SK-MEL-5 (cell line): ENCODE data around the gene IL17A. TPM values are rescaled to one million over a fixed set of nuclear protein-coding genes. Genes with fewer than 3 reads are reported as not detected.

Experiments used
- DNase-seq: peaks from one replicate; pipeline ENCODE4 v3.0.0-alpha.2; 2016; ENCODE audit warnings: low read depth, low spot score
- in situ Hi-C: cut with HindIII; loops from 2 replicates; pipeline ENCODE4 v1.10.0; 2016; ENCODE audit warnings: low sequenced_read_pairs, high pct_unique_total_duplicates, low pct_unique_long_range_greater_than_20kb
- polyA plus RNA-seq, 2 experiments: library from polyadenylated mRNA; depleted of rRNA; stranded (reverse); fragments of >200 nt; gene quantifications; 2 replicates each; pipeline ENCODE4 v1.2.3, GENCODE V29; 2015
- total RNA-seq: library from RNA; depleted of rRNA; stranded (reverse); fragments of >200 nt; shearing (Covaris generic); gene quantifications from 2 replicates; pipeline ENCODE4 v1.2.3, GENCODE V29; 2014; rRNA removed

Gene IL17A
- total RNA-seq: not detected in 2 replicates
- polyA plus RNA-seq (2015; cell fraction: cytosol; rRNA removed): not detected in 2 replicates
- polyA plus RNA-seq (2015; cell fraction: nucleus; rRNA removed): not detected in 2 replicates

DNA sequence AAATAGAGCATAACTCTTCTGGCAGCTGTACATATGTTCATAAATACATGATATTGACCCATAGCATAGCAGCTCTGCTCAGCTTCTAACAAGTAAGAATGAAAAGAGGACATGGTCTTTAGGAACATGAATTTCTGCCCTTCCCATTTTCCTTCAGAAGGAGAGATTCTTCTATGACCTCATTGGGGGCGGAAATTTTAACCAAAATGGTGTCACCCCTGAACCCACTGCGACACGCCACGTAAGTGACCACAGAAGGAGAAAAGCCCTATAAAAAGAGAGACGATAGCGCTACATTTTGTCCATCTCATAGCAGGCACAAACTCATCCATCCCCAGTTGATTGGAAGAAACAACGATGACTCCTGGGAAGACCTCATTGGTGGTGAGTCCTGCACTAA lies at the start of gene IL17A:
Gene IL17A (plus strand): TSS at position 301 of the 400 bp plus-strand sequence. CDS start 57 bp downstream, at position 358.
- in situ Hi-C loops: no loop called here
- no peak for DNase-seq

DNA sequence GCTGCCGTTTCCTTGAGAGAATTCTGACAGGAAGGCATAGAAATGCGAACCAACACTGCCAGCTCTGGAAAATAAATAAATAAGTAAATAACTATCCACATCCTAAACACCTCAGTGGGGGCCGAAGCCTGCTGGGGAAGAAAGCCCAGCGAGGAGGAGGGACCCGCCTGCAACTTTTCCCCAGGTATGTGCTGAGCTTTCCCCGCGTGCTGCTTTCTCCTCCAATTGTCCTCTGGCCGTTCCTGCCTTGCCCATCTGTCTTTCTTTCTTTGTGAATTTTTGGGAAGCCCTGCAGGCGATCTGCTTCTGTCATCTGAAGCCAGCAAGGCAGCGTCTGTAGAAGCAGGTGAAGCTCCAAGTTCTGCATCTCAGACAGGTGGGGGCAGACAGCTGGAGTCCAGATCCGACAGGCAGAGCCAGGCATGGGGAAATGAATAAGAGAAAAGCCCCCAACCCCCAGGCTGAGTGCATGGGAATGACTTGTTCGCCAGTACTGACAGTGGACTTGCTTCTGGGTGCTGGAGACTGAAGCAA lies 49.2 kb upstream of the IL17A start:
- in situ Hi-C loops: no loop called here
- DNase-seq: no peak

DNA sequence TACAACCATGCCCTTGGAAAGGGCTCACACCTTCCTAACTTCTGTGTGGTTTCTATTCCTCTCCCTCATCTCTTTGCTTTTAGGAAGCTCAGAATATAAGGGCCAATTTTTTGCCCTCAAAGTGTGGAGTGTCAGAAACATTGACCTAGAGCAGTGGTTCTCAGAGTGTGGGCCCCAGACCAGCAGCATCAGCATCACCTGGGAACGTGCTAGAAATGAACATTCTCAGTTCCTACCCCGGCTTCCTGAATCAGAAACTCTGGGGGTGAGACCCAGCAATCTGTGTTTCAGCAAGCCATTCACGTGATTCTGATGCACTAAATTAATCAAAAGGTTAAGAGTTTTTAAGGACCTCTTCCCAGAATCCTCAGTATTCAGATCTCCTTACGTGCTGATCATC lies 47.9 kb upstream of the IL17A start:
- in situ Hi-C loops: no loop called here
- DNase-seq: no peak

DNA sequence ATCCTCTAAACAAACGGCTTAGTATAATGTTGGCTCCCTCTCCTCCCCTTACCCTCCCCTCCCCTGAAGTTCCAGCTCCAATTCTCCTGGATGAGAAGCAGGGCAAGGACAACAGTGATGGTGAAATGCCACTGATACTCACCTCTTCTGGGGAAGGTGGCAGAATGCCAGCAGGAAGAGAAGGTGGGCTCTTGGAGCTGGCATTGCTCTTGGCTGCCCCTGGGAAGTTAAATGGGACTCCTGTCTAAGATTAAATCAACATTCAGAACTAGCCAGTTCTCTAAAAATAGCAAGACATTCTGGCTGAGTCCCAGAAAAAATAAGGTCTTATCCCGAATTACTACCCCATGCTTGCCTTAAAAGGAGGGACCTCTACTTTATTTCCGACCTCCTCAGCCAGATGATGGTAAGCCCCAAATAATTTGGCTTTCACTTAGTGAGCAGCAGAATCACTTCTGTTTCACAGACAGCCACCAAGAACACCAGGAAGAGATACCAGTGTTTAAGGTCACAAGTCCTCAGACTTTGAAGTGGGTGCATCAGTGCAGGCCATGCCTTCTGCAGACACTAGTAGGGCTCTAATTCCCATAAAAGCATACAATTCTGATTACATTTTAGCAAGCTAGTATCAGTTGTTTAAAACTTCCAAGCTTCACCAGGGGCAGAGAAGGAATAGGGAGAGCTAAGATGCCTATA lies 46.0 kb upstream of the IL17A start:
- in situ Hi-C loops: no loop called here
- DNase-seq: no peak

DNA sequence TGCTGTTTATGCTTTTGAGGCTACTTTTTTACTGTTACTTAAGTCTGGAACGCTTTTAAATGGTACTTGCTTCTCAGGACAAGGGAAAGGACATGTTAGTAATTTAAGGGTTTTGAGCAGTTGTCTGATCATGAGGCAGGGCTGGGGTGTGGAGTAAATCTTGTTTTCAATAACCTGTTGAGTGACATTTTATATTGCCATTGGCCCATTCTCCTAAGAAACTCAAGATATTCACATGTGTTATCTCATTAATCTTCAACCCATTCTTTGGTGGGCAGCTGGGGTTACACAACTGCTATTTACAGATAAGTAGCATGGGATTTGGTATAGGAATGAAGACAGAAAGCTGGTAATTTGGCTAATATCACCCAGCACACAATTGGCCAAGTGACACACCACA lies 44.6 kb upstream of the IL17A start:
- DNase-seq: no peak
- in situ Hi-C loops: no loop called here

DNA sequence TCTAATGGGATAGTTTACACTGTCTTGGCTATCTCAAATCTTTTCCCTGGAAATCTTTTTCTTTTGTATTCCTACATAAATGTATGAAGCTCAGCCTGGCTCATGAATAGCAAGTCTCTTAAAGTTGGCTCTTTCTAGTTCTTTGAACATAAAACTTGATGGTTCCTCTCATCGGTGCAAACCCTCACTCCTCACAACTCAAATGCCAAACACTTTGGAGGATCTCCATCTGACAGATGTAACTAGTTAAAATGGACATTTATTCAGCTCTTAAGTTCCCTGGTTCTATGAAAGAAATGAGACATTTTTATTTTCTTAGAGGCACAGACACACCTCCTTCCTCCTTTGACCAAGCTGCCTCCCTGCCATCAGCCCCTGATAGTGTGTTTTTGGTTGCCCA lies 43.6 kb upstream of the IL17A start:
- no peak for DNase-seq
- in situ Hi-C loops: no loop called here

DNA sequence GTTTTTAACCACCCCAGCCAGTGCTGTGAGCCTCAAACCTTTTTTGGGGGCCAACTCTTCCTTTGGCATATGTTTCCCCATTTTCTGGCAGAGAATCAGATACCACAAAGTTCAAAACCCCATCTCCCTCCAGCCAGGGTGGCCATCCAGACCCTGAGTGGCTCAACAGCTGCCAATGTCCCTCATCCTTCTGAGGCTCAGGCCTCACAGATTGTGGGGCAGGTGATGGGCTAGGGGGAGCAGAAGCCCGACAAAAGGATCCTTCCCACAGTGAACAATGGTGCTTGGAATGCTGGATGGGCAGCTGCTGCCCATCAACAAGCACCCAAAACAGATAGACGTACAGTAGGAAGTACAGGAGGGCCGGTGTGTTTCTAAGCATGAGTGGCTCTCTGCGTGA lies 42.6 kb upstream of the IL17A start:
- in situ Hi-C loops: no loop called here
- DNase-seq: no peak

DNA sequence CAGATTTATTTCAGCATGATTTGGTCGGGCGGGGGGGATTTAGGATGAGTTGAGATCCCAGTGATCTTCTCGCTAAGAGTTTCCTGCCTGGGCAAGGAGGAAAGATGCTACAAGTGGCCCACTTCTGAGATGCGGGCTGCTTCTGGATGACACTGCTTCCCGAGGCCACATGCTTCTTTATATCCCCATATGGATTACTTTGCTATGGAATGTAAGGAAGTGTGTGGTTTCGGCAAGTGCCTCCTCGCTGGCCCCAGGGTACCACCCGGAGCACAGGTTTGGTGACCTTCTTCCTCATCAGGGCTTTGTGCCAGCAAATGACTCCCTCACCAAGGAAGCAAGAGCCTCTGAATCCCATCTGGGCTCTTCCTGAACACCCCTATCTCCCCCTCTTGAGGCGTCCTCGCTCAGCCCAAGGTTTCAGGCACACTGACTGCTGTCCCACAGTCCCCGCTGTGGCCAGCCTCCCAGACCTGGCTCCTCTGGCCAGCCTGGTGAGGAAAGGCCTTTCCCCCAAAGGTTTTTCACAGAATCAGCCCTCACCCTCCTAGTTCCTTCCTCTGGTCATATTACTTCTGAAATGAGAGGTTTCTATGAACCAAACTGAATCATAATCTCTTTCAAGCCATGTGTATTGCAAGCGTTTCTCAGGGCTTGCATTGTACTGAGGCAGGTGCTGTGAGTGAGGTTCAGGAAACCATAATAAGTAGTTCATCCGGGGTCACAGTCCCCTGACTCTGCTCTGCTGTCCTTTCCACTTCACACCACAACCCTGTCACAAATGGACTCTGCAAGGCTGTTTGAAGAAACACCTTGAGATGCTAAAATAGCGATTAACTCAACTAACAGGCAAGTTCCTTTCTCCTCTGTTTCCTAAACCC lies 41.7 kb upstream of the IL17A start:
- DNase-seq: no peak
- in situ Hi-C loops: no loop called here

DNA sequence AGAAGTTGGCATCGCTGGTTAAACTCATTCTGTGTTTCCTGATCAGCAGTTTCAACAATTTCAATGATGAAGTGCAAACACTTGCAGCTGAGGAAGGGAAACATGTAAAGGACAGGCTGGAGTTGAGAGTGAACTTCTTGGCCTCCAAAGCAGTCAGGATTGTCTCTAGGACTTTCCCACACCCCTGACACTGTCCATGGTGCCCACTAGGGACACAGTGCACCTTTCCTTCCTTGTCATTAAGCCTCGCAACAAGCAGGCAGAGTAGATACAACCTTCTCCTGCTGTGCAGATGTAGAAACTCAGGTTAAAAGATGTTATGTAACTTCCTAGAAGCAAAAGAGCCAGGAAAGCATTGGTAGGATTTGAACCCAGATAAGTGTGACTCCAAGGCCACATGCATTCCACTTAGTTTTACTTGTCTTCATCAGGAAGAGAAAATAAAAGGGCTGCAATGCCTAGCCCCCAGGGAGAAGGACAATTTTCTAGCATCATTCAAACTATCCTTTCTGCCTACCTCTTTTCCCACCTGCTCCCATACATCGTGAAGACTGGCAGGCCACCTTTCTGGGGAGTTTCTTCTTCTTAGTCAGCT lies 39.2 kb upstream of the IL17A start:
- in situ Hi-C loops: no loop called here
- no peak for DNase-seq

DNA sequence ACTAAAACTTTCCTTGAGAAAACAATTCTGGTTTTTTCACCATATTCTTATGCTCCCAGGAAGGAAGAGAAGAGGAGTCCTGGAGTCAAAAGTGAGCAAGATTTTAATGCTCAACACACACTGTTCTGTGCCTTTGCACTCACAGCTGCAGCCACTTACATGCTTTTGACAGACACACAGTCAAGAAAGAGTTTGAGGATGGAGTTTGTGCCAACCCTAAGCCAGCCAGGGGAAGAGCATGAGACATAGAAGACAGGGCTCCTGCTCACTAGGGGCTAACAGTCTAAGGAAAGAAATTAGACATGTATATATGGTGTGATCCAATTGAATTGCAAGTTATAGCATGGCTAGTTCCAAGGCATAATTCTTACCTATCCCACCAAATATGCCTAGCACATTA lies 37.1 kb upstream of the IL17A start:
- in situ Hi-C loops: no loop called here
- no peak for DNase-seq

DNA sequence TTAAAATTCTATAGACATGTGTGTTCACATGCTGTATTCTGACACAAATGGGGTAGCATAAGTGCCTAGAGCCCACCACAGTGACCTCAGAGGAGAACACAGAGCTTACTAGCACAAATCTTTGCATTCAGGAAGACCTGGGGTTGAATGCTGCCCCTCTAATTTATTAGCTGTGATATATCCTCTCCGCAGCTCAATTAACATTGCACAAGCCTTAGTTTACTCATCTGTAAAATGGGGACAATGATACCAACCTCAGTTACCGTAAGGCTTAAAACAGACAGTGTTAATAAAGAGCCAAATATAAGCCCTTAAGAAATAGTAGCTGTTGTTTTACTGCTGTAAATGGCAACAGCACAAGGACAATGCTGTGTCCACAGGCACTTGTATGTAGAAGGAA lies 36.2 kb upstream of the IL17A start:
- in situ Hi-C loops: no loop called here
- DNase-seq: no peak

DNA sequence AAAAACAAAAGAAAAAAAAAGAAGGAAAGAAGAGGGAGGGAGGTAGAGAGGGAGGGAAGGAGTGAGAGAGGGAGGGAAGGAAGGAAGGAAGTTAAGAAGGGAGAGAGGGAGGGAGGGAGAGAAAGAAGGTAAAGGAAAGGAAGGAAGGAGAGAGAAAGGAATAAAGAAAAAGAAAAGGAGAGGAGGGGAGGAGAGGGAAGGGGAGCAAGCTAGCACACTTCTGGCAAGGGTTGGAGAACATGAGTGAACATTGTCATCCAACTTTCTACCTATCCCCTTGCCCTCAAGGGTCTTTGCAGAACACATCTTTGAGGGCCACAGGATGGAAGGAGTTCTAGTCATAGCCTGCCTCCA lies 34.1 kb upstream of the IL17A start:
- in situ Hi-C loops: no loop called here
- DNase-seq: no peak

DNA sequence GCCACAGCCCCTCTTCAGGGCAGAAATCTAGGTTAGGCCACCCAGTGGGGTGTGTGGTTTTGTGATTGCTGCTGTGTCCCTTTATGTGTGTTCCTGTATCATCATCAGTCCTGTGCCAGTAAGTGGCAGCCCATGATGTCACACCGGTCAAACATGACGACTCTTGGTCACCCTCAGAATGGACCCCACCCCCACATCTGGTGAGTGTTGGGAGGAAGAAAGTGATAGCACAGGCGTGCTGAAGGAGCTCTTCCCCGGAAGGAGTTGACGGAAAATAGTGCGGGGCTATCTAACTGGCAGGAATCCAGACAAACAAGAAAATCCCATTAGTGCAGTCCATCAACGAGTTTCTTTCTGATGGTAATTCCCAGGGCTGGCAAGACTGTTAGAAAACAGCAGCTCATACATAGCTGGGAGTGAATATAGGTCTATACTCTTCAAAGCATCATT lies 33.4 kb upstream of the IL17A start:
- in situ Hi-C loops: no loop called here
- DNase-seq: no peak

DNA sequence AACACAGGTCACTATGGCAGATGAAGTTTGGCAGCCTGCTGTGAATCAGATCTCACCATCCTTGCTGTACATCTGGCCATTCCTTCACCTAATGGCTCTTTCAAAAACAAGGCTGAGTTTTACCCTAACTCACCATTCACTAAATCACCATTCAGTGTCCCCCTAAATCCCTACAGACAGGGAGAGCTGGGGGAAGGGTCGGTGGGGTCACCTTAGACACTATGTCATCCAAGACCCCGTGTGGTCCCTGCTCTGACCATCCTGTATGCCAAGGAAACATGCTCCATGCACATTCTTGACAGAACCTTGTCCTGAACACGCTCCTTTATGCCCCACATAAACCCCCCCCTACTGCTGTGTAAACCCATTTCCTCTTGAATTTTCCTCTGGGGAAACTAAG lies 31.8 kb upstream of the IL17A start:
- no peak for DNase-seq
- in situ Hi-C loops: no loop called here

DNA sequence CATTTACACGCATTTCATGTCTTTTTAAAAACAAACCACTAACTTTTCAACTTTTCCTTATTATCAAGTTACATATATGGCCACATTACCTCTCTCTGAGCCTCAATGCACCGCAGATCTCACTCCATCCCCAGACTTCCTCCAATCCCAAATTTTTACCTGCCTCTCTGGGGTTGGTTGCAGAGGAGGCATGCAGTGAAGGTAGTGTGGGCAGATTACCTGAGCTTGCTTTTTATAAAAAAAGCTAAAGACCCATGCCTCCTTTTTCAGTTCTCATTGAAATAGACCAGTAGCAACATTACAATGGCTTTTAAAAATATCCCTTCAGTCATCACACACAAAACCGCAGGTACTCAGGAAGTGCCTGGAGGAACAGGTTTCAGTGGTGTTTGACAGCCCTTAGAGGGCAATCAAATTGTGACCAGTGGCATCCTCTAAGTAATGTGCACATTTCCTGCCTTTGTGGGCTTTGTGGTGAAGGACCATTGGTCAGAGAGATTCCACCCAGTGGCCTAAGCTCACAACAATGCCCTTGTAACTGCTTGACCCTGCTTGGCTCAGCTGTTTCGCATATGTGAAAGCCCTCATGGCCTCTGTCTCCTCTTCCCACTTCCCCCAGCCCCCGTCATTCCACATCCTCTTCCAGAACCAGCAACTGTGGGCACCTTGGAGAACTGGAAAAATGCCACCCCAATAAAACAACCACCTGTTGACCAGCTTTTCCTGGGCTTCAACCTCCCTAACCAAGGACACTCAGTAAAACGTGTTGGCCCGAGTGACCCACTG lies 30.2 kb upstream of the IL17A start:
- in situ Hi-C loops: no loop called here
- peak; percentile 20 for DNase-seq

DNA sequence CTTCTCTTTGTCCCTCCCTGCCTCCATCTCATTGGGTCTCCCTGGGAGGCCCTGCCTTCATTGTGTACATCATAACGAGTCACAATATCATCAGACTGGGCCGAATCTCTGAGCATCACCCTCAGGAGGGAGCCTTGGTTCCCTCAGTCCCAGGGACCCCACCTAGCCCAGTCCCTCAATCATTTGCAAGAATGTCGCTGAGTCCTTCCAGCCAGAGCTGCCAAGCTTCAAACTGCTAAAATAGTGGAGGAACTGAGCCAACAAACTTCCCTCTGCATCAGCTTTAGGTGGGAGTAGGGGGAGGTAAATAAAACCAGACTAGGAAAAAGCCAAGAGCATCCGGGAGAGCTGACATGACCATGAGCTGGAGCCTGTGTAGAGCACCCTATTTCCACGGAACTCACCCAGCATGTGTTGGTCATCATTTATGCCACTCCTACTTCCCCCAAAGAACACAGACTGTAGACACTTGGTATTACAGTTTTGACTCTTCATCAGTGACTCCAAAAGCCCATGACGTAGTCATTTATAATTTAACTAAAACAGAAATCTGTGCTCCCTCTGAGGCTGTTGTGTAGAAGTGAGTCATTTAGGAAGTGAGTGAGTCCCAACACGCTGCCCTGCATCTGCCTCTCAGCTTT lies 28.8 kb upstream of the IL17A start:
- in situ Hi-C loops: no loop called here
- no peak for DNase-seq

DNA sequence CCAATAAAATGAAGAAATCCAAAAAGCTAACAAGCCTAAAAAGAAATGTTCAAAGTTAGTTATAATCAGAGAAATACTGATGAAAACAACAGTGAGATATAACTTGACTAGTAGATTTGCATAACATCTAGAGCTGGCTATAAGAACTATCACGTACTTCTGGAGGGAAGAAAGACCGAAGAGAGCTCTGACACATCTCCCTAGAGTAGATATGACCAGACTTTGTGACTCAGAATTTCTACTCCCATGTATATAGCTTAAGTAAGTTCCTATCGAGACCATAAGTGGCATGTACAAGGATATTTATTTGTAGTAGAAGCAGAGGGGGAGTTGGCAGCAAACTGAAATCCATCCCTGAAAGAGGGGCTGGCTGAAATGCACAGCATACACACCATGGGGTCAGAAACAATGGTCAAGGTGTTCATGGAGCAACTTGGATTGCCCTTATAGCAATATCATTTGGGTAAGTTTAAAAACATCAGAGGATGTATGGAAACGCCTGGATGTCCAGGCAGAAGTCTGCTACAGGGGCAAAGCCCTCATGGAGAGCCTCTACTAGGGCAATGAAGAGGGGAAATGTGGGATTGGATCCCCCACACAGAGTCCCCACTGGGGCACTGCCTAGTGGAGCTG lies 25.6 kb upstream of the IL17A start:
- DNase-seq: no peak
- in situ Hi-C loops: no loop called here
